NCI-H510A treated with DMSO at 0.1 percent for 48 hours (cell line): ENCODE data around the gene BRICD5.
A peak's percentile ranks its signal among the peaks of the same experiment; 100 is the strongest.
"Not testable (repeated sequence)": the region's sequence is repeated elsewhere in the genome, so short reads cannot be mapped to it uniquely, and the experiment has no call there.

ENCODE experiments used
- DNase-seq: peaks from one replicate; lab custom pipeline; 2025; lab: John Stamatoyannopoulos, UW

The BRICD5 gene

DNA sequence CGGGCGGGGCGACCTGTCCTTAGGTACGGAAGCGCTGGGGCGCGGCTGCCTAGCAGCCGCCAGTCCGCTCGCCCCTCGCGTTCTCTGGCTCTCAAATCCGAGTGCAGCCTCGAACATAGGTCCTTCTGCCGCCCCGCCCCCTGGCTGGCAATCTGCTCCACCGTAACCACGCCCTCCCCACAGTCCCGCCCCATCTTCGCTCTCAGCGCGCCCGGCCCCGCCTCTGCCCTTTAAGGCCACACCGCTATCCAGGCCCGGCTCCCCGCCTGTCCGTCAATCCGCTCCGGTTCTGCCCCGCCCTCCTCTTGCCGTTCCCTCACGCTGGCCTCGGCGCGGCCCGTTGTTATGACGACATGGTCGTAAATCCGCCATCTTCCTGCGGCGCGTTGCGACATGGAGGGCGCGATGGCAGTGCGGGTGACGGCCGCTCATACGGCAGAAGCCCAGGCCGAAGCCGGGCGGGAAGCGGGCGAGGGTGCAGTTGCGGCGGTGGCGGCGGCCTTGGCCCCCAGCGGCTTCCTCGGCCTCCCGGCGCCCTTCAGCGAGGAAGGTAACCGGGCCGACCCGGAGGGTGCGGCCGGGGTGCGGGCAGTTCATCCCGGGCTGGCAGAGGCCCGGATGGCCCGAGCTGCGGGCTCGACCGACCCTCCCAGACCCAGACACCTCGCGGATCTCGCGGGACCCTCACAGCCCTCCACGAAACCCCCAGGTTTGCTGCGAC lies 12.7 kb upstream of the BRICD5 start, which contains the start of gene E4F1:
Gene E4F1 (plus strand): TSS at position 371 of the 721 bp plus-strand sequence. CDS start 23 bp downstream, at position 394.
- peak; percentile 95 for DNase-seq

GRCh38 chr16:2216330-2216729 lies 5.7 kb upstream of the BRICD5 start:
- DNase-seq, result no peak

GRCh38 chr16:2214719-2214968 lies 4.0 kb upstream of the BRICD5 start, which contains the start of gene PGP:
TSS of gene PGP (minus strand) at chr16:2214840. CDS start at chr16:2214777, 63 bp downstream.
- DNase-seq, result no peak

DNA sequence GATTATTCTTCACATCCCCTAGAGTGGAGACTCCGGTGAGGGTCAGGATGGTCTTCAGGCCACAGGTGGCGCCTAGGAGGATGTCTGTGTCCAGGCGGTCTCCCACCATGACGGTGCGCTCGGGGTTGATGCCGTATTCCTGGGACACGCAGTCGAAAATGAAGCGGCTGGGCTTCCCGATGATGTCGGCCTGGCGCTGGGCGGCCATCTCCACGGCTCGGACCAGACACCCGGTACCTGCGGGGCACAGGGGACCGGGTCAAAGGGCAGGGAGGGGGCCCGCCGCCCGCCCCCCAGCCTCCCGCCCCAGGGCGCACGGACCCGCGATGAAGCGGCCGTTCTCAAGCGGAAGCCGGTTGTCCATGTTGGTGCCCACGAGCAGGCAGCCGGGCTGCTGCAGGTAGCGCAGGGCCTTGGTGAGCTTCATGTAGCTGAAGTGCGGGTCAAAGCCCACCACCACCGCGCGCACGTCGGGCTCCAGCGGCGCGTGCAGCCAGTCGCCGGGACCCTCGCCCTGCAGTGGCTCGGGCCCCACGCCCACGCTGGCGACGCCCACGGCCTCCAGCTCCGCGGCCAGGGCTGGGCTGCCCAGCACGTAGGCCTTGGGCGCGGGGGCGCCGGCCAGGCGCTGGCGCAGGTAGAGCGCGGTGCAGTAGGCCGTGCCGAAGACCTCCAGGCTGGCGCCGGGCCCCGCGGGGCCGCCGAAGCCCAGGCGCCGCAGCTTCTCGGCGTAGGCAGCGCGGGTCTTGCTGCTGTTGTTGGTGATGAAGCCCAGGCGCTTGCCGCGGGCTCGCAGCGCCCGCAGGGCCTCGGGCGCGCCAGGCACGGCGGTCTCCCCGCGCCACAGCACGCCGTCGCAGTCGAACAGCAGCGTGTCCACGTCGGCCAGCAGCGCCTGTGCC lies 3.4 kb upstream of the BRICD5 start:
- no peak for DNase-seq

GRCh38 chr16:2212362-2213324 lies 2.0 kb upstream of the BRICD5 start:
- no peak for DNase-seq

DNA sequence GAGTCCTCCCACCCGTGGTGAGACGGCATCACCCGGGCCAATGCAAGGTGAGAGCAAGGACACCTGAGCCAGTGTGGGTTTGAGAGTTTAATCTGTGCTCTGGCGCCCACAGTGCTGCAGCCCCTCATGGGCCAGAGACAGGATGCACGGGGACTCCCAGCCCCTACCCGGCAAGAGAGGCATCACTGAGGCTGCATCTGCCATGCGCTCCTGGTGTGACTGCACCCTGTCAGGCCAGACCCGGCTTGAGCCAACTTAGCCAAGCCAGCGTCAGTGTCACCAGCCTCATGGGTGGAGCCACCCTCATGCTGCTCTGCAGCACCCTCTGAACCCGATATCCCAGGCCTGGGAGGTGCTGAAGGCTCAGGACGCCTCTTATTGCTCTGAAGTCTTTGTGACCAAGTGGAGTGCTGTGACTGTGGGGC lies 1.3 kb upstream of the BRICD5 start:
- DNase-seq, result no peak

DNA sequence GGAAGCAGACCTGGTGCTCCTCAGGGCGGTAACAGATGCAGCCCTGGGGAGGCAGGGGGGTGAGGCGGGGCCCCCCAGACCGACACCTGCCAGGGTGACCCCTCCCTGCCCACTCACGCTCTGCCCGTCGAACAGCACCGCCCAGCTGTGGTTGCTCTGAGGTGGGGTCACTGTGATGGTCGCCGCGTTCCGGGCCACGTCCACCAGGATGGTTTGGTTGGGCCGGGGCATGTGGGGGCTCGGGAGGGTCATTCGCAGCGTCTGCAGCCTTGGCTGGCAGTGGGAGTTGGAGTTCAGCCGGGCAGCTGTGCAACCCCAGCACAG lies 692 bp downstream of the BRICD5 start:
- no peak for DNase-seq

DNA sequence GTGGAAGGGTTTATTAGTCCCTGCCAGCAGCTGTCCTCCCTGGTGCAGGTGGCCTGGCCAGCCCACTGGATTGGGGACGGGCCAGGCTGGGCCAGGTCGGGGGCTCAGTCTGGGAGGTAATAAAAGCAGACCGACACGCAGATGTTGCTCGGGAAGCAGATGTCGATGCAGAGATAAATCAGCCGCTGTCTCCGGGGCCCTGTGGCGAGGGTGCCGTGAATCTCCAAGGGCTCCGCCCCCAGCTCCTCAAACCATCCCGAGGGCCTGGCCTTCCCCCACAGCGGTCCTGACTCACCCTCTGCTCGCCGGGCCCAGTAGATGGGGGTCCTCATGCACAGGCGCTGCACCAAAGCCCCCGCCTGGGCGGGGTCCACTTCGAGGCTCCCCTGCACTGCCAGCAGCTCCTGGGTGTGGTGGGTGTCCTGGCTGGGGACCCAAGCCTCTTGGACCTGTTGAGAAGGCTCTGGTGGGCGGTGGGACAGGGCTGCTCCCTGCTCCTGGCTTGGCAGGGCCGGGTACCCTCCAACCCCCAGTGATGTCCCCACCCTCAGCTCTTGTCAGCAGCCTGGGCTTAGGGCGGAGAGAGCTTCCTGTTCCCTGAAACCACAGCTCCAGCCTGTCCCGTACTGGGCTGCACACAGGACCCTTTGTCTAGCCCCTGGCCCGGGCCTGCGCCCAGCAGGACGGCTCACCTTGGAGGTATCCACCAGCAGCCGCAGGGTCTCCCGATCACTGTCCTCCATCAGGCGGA lies 1.2 kb downstream of the BRICD5 start:
- DNase-seq, result no peak

DNA sequence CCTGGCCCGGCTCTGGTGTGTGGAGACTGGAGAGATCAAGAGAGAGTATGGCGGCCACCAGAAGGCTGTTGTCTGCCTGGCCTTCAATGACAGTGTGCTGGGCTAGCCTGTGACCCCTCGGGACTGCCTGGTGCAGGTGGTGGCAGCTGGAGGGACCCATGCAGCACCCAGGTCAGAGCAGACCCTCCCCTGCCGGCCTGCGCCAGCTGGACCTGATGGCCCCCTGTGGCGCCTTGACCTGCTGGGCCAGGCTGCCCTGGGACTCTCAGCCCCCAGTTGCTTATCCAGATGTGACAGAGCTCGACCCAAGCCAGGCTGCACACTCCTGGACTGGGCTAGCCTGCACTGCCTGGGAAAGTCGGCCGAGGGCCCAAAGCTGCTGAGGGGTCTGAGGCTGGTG lies 1.9 kb downstream of the BRICD5 start:
- no peak for DNase-seq

- DNase-seq, result no peak
Measured at GRCh38 chr16:2208308-2208707, 2.4 kb downstream of the BRICD5 start.

DNA sequence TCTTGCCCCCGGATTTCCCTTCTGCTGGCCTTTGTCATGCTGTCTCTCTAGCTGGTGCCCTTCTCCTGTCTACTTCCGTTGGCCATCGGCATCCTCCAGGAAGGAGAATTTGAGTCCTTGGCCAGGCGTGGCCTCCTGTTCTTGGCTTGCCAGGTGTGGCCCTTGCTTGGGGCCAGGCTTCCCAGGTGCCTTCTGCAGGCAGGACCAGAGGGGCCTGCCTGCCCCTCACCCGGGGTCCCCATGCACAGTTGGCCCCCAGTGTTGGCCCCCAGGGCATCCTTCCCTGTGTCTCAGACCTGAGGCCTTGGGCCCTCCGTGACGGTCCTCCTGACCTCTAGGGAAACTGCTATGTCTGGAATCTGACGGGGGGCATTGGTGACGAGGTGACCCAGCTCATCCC lies 2.8 kb downstream of the BRICD5 start:
- no peak for DNase-seq

DNA sequence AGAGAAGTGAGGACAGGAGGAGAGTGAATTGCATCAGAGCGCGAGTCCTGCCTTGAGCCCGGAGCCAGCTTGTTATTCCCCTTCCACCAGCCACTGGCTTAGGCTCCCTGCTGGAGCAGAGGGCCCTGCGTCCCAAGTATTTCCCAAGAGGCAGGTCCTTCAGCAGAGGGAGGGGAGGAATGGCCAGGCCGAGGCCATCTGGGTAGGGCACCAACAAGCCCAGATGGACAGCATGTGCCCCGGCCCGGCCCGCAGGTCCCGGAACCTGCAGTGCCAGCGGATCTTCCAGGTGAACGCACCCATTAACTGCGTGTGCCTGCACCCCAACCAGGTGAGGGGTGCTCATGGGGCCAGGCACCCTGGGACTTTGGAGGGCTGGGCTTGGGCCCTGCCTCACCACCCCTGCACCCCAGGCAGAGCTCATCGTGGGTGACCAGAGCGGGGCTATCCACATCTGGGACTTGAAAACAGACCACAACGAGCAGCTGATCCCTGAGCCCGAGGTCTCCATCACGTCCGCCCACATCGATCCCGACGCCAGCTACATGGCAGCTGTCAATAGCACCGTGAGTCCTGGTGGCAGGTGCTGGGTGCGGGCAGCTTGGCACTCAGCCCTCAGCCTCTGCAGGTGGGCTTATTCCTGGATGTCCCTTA lies 3.8 kb downstream of the BRICD5 start:
- no peak for DNase-seq

DNA sequence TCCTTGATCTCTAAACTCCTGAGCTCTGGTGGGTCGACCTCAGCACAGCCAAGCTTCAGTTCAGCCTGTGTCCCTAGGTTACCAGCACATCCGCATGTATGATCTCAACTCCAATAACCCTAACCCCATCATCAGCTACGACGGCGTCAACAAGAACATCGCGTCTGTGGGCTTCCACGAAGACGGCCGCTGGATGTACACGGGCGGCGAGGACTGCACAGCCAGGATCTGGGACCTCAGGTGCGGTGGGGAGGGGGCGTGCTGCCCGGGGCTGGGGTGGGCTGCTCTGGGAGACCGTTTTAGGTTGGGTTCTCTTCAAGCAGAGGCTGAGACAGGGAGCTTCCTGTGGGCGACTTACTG lies 4.3 kb downstream of the BRICD5 start:
- DNase-seq, result no peak

GRCh38 chr16:2205967-2206313 lies 4.7 kb downstream of the BRICD5 start:
- DNase-seq, result no peak

DNA sequence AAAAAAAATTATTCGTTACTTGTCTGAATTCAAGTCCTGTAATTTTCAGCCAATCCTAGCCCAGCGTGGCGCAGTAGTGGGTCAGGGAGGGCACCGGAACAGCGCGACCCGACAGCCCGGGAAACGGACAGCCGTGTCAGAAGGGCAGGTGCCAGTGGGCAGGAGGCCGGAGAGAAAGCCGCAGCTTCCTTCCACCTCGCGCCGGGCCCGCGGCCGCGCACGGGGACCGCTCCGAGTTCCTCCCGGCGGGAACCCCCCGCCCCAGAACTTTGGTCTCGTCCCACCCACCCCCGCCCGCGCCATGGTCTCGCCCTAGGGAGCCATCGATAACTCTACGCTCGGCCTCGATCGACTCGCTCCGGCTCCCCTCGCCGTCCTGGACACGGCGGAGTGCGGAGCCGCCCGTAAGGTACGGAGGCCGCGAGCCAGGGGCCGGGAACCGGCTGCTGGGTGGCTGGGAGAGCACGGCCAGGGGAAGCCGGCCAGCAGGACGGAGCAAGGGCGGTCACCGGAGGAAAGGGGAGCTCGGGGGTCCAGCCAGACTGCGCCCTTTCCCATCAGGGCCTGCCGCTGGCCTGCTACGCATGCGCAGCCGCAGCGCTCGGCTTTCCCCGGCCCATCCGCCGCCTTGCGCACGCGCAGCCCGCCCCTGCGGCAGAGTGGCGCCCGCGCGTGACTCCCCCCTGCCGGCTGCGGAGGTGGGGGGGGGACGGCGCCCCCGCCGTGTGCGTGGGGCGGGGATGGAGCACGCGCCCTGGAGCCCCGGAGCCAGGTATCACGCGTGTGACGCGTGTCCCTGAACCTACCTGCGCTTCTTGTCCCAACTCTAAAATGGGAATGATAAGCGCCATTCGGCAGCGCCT lies 5.3 kb downstream of the BRICD5 start, which contains the start of gene MLST8:
Gene MLST8 (plus strand): TSS at position 351 of the 863 bp plus-strand sequence. CDS start 632 bp downstream, outside the sequence.
- DNase-seq, result peak; percentile 64

DNA sequence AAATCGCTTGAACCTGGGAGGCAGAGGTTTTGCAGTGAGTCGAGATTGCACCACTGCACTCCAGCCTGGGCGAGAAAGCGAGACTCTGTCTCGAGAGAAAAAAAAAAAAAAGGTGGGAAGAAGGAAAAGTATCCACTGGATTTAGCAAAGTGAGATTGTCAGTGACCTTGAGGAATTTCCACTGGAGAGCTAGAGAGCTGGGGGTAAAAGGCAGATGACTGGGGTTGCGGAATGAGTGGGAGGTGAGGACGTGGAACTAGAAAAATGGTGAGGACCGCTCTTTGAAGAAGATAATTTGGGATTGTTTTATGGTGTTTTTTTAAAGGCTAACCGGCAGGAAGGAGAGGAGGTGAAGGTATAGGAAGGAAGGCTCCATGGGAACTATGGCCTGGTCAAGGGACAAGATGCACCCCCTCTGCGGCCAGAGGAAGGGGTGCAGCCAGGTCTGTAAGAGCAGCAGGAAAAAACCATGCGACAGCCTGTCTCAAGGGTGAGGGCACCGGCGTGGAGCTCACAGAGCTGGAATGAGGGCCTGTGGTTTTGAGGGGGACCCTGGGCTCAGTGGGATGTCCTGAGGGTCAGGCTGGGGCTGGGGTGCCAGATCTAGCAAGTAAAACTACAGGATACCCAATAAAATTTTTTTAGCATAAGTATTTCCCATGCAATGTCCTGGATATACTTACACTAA lies 6.1 kb downstream of the BRICD5 start:
- DNase-seq, result no peak

DNA sequence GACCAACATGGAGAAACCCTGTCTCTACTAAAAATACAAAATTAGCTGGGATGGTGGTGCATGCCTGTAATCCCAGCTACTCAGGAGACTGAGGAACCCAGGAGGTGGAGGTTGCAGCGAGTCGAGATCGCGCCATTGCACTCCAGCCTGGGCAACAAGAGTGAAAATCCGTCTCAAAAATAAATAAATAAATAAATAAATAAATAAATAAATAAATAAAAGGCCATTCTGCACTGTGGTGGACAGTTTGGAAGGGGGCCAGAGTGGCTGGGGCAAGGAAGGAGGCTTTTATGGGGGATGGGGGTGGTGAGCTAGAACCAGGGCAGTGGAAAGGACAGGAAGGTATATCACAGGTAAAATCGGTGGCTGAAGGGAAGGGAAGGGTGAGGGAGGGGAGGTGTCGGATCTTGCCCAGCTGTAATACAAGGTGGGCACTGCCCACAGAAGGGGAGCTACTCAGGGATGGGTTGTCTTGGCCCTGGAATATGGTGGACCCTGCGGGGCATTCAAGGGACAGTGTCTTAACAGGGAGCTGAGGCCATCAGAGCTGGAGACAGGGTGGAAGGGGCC lies 7.5 kb downstream of the BRICD5 start:
- not testable (repeated sequence) for DNase-seq

- DNase-seq, result no peak
Measured at GRCh38 chr16:2200313-2200712, 10.3 kb downstream of the BRICD5 start.

DNA sequence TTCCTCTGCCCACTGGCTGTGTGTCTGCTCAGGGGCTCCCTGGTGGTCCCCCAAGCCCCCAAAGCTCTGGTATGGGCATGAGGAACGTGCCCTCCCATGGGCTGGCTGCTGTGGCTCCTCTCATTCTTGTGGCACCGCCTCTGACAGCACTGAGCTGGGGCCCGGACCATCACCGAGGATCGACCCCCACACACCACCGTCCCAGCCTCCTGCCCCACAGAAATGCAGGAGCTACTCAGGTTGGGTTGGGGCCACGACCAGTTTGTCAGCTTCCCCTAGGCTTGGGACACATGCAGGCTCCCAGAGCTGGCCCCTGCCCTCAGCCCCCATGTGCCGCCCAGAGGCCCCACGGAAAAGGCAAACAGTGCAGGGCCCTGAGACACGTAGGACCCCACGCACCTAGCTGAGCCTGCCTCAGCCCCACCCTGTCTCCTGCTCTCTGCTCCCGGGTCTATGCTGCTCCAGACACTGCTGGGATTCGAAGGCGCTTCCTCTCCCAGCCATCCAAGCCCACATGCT lies 11.0 kb downstream of the BRICD5 start:
- no peak for DNase-seq
